ENCODE data around the gene ERC2.

Gene ERC2

GRCh38 chr3:55816794-55817576 lies 651.3 kb downstream of the ERC2 start:
- DNase-seq: no peak
- no peak for TF ChIP-seq CTCF (IDR thresholded peaks at IDR 0.05; ENCODE audit: low read depth, low read length)
- Histone ChIP-seq H3K4me1 (no peaks in the 10 kb centered on the region), H3K4me3 (ENCODE audit: low read depth, low read length) (no peak overlapping the region), H3K36me3 (no peaks in the 10 kb centered on the region), H3K27me3 (no peaks in the 10 kb centered on the region), H3K9me3 (no peaks in the 10 kb centered on the region)

GRCh38 chr3:55815262-55815661 lies 653.0 kb downstream of the ERC2 start:
- no peaks in the 10 kb centered on the region for H3K9me3 ChIP-seq
- no peaks in the 10 kb centered on the region for H3K36me3 ChIP-seq
- H3K4me3 ChIP-seq (ENCODE audit: low read depth, low read length): no peak overlapping the region
- no peaks in the 10 kb centered on the region for H3K27me3 ChIP-seq
- no peak for TF ChIP-seq CTCF (IDR thresholded peaks at IDR 0.05; ENCODE audit: low read depth, low read length)
- DNase-seq: no peak
- H3K4me1 ChIP-seq: no peaks in the 10 kb centered on the region

GRCh38 chr3:55813268-55814097 lies 654.8 kb downstream of the ERC2 start:
- no peak for TF ChIP-seq CTCF (IDR thresholded peaks at IDR 0.05; ENCODE audit: low read depth, low read length)

GRCh38 chr3:55812394-55813013 lies 655.8 kb downstream of the ERC2 start:
- no peak for TF ChIP-seq CTCF (IDR thresholded peaks at IDR 0.05; ENCODE audit: low read depth, low read length)
- no peak for DNase-seq
- no peaks in the 10 kb centered on the region for H3K4me1 ChIP-seq
- H3K9me3 ChIP-seq: no peaks in the 10 kb centered on the region
- H3K4me3 ChIP-seq (ENCODE audit: low read depth, low read length): no peak overlapping the region
- H3K36me3 ChIP-seq: no peaks in the 10 kb centered on the region
- H3K27me3 ChIP-seq: no peaks in the 10 kb centered on the region

More at GRCh38 chr3:55813268-55814097, 654.8 kb downstream of the ERC2 start:
- DNase-seq: no peak
- H3K4me3 ChIP-seq (ENCODE audit: low read depth, low read length): no peak overlapping the region
- H3K36me3 ChIP-seq: no peaks in the 10 kb centered on the region
- no peaks in the 10 kb centered on the region for H3K9me3 ChIP-seq
- no peaks in the 10 kb centered on the region for H3K4me1 ChIP-seq
- H3K27me3 ChIP-seq: no peaks in the 10 kb centered on the region

GRCh38 chr3:55807210-55807609 lies 661.1 kb downstream of the ERC2 start:
- Histone ChIP-seq H3K4me3 (ENCODE audit: low read depth, low read length) (no peak overlapping the region), H3K36me3 (no peaks in the 10 kb centered on the region), H3K4me1 (peaks cover 3% of the 10 kb centered on the region), H3K27me3 (no peaks in the 10 kb centered on the region), H3K9me3 (no peaks in the 10 kb centered on the region)
- TF ChIP-seq CTCF (IDR thresholded peaks at IDR 0.05; ENCODE audit: low read depth, low read length): no peak
- no peak for DNase-seq
